ENCODE results near the gene EXTL2.
"Not testable (repeated sequence)": the region's sequence is repeated elsewhere in the genome, so short reads cannot be mapped to it uniquely, and the experiment has no call there.

Gene EXTL2

GRCh38 chr1:100851726-100852125, 42.9 kb downstream of the EXTL2 start:
- no peak for DNase-seq

DNA sequence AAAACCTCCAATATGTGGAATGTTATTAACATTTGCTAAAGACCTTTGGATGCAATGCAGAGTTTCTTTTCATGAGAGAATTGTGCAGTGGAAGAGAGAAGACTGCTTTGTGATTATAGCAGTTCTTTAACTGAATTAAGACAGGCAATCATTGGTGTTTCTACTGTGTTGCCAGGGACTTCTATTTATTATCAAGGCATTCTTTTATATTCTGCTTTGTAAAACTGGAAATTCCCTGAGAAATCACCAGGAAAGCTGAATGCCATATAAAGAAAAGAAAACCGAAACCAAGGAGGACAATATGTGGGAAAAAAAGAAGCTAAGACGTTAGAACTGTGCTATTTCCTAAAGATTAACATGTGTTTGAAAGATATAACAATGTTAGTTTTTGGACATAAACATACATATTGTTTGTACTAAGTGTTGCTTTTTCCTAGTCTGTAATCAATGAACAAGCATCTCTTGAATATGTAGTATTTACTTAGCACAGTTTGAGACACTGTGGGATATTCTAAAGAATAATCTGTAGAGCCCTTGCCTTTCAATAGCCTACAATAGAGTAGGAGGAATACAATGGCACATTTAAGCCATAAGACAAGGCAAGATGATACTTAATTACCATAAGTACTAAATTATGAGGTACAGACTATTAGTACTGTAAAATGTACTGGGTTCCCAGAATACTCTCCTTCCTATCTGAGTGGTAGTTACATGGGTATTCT, 47.1 kb downstream of the EXTL2 start:
- DNase-seq = no peak

GRCh38 chr1:100843160-100843559, 51.5 kb downstream of the EXTL2 start:
- DNase-seq = not testable (repeated sequence)

DNA sequence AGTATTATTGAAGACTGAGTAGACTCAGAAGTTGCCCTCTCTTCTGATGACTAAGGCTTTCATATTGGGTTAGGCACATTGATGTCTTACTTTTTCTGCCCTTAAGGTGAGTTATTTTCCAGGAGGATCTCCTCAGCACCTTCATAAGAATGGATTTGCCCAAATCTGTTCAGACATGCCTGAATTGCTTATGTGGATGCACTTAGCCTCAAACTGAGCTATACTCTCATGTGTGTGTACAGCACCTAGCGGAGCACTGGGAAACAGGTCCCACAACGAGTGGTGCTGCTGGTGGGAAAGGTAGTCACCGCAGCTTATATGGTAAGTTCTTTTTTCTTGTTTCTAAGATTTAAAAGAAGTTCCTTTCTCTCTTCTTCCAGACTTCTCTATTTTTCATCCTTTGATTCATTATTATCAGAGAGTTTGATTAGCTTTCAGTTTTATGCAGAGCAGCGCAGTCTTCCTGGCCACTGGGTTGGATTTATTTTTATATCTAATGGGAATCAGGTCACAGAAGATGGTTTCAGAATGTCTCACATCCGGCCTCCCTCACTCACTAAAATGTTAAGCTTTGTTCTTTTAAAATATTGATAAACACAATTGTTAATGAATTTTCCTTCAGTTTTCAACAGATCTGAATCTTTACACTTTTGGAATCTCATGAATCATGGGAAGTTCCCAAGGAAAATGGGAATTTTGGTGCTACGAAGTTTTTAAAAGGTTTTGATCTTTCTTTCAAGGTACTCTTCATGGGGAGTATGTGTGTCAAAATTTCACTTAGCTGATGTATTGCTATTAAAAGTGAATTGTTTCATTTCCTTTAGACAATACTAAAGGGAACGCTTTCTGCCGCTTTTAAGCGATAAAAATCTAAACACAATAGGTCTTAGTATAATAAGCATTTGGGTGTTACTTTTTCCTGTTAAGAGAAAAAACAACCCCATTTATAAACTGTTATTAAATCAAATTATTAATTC, 58.5 kb downstream of the EXTL2 start:
- no peak for DNase-seq

- DNase-seq = no peak
These were observed 59.6 kb downstream of the EXTL2 start for GRCh38 chr1:100834777-100835660.

DNA sequence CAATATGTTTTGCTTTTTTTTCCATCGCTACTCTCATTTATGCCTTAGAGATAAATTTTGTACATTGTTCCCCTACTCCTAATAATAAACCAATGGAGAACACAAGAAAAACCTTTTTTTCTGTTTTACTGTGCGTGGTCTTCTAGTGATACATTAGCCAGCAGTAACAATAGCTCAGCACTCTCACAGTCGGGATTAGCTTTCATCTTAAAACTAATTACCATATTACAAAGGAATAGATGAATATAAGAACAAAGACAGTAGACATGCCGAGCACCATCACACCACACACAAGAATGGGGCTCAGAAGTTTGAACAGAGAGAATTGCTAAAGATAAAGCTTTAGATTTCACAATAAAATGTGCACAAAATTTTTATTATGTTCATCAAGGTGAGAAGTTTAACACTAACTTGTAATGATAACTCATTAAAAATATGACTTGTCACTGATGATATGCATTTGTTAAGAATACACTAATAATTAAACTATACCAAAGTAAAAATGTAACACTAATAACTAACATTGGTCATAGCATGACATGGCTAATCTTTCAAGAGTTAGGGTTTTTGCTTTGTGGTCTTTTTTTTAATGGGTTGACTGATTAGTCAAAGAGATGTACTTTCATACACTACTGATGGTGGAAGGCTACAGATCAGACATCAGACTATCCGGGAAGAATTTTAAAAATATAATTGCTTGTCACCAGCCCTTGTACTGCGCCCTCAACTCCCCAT, 61.8 kb downstream of the EXTL2 start:
- DNase-seq = no peak

DNA sequence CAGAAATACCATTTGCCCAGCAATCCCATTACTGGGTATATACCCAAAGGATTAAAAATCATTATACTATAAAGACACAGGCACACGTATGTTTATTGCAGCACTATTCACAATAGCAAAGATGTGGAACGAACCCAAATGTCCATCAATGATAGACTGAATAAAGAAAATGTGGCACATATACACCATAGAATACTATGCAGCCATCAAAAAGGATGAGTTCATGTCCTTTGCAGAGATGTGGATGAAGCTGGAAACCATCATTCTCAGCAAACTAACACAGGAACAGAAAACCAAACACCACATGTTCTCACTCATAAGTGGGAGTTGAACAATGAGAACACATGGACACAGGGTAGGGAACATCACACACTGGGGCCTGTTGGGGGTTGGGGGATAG, 69.0 kb downstream of the EXTL2 start:
- not testable (repeated sequence) for DNase-seq

Measured in left hindlimb (tissue), 1 donor.